ENCODE results near the gene AJM1.
"Not testable (repeated sequence)": the region's sequence is repeated elsewhere in the genome, so short reads cannot be mapped to it uniquely, and the experiment has no call there.

Gene AJM1

DNA sequence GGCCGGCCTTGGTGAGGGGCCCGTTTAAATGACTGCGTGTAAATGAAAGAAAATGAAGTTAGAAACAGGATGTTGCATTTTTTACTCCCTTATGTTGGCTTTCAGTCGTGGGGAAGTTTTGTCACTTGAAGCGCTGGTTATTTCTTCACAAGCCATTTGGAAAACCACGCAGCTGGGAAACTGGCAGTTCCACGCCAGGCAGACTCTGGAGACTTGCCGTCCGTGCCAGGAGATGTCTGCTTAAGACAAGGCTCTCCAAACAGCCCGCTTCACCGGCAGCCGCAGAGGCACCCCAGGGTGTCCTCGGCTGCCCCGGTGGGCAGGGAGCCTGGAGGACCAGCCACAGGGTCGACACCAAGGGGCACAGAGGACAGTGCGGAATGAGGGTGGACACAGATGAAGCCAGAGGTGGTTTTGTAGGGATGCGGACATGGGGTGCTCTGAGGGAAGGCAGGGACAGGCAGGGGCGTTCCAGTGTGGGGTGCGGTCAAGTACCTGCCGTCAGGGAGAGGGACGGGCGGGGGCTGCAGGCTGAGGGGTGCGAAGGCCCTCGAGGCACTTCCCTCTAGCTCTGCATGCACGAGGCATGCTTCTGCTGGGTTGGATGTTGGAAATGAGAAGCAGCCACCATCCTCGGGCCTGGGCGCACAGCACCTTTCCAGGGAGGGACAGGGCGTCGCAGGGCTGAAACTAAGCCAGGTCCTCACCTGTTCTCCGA lies 11.1 kb upstream of the AJM1 start:
- DNase-seq (ENCODE audit: low read depth in 3 of 3): no peak

DNA sequence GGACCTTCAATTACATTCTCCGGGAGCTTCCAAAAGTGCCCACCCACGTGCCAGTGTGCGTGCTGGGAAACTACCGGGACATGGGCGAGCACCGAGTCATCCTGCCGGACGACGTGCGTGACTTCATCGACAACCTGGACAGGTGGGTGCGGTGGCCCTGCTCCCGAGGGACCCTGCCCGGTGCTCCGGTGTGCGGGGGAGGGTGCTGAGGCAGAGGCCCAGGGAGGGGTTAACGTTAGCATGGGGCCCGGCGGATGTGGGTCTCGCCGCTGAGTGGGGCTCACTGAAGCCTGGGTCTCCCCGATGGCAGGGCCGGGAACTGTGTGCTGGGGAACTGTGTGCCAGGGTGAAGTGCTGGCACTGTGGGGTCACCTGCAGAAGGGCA lies 10.6 kb upstream of the AJM1 start:
- DNase-seq (ENCODE audit: low read depth in 3 of 3): no peak

DNA sequence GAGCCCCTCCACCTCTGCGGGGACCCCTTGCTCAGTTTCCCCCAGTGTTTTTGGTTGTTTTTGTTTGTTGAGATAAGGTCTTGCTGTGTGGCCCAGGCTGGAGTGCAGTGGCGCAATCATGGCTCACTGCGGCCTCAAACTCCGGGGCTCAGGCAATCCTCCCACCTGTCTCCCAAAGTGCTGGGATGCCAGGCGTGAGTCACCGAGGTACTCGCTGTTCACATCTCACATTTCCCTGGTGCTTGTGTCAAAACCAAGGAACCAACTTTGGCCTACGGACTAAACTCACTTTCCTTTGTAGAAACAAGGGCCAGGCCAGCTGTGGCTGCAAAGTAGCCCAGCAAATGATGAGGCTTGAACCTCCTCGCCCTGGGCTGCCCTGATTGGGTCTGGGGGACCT lies 9.7 kb upstream of the AJM1 start:
- DNase-seq (ENCODE audit: low read depth in 3 of 3): no peak

DNA sequence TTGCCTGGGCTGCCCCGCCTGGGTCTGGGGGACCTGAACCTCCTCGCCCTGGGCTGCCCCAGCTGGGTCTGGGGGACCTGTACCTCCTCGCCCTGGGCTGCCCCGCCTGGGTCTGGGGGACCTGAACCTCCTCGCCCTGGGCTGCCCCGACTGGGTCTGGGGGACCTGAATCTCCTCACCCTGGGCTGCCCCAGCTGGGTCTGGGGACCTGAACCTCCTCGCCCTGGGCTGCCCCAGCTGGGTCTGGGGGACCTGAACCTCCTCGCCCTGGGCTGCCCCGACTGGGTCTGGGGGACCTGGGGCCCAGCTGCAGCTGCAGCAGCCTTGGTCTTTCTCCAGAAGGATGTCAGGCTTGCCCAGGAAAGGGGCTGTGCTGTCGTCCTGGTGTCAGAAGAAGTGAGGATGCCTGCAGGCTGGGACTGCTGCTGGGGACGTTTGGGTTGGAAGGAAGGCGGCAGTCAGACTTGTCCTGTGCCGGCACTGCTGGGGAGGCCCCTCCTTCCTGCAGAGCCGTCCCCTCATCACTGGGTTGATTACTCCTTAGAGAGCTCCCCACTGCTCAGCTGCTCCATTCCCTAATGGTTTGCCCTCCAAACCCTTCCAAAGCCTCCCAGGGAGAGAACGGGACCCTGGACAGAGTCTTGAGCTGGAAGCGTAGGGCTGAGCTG lies 8.8 kb upstream of the AJM1 start:
- DNase-seq (ENCODE audit: low read depth in 3 of 3): not testable (repeated sequence)

DNA sequence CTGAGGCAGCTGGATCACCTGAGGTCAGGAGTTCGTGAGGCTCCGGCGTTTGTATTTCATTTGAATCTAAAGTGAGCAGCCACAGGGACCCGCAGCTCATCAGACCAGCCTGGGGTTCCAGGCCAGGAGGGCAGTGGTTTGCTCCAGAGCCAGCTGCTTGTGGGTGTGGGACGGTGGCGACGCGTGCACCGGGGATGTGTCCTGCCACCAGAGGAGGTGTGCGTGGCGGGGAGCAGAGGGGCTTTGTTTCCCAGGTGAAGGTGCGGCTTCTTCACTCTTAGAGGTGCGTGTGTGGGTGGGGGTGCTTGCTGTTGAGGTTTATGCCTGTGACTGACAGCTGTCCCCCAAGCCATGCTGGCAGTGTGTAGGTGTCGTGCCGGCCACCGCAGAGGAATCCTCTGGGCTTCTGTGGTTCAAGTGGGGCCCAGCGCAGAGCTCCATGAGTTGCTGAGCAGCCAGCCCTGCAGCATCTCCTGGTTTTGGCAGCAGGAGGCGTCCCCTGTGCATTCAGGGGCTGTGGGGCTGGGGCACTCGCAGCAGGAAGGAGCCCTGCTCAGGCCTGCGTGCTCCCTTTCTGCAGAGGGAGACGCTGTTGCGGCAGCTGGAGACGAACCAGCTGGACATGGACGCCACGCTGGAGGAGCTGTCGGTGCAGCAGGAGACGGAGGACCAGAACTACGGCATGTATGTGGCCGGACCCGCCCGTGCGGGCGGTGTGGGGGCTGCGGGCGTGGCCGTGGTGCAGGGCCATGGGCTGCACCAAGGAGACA lies 6.9 kb upstream of the AJM1 start:
- no peak for DNase-seq (ENCODE audit: low read depth in 3 of 3)

DNA sequence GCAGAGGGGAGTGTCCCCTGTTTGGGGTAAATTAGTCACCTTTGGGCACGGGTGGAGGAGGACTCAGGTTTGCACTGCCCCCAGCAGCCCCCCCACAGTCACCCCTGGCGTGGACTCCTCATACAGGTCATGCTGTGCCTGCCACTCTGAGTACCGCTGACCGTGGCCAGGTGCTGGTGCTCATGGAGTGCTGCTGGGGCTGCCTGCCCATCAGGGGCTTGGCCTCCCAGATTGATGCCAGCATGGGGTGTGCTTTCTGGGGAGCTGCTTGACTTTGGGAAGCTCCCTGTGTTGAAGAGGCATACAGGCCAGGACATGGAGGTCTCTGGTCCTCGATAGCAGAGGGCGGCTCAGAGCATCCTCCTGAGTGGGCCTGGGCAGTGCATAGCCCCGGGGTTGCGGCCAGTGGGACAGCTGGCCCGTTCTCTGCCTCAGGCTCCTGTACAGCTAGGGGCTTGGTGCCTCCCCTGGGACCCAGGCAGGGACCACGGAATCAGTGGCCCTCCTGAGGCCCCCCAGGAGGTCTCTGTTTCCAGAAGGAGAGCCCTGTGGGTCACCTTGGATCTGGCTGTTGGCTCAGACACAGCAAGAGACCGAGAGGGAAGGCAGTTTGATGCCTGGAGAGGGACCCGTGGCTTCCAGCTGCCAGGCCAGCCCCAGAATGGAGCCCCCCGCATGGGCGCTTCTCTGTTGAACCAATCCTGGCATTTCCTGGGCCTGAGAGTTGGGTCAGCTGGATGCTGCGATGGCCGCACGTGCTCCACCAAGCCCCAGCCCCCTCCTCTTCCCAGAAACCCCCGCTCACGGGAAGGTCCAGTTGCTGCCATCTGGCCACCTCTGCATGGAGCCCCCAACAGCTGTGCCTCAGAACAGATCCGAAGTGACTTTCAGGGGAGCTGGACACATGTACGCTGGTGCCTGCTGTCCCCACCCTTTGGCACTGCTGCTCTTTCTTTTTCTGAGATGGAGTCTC lies 6.1 kb upstream of the AJM1 start:
- no peak for DNase-seq (ENCODE audit: low read depth in 3 of 3)

DNA sequence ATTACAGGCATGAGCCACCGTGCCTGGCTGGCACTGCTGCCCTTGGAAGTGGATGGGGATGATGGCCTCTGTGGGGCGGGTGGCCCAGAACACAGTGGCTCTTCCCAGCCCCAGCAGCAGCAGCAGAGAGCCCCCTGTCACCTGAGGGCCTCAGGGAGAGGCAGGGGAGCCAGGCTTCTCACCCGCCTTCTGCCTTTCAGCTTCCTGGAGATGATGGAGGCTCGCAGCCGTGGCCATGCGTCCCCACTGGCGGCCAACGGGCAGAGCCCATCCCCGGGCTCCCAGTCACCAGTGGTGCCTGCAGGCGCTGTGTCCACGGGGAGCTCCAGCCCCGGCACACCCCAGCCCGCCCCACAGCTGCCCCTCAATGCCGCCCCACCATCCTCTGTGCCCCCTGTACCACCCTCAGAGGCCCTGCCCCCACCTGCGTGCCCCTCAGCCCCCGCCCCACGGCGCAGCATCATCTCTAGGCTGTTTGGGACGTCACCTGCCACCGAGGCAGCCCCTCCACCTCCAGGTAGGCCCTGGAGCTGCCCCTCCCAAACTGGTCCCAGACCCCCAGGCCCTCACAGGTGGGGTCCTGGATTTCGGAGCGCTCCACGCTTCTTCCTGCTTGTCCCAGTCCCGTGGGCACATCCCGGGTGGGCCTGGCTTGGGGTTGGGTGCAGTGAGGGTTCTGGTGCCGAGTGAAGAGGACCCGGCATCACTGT lies 5.0 kb upstream of the AJM1 start:
- no peak for DNase-seq (ENCODE audit: low read depth in 3 of 3)

DNA sequence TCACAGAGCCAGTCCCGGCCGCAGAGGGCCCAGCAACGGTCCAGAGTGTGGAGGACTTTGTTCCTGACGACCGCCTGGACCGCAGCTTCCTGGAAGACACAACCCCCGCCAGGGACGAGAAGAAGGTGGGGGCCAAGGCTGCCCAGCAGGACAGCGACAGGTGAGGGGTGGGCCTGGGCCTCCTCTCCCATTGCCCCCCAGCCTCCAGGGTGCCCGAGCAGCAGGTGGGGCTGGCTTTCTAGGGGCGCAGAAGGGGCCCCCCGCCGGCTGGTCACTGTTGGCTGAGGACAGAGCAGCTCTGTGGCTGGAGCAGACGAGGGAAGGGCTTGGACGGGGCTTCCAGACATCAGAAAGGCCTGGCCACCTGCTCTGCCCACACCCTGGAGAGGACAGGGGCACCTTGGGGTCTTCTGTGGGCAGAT lies 4.4 kb upstream of the AJM1 start:
- not testable (repeated sequence) for DNase-seq (ENCODE audit: low read depth in 3 of 3)

DNA sequence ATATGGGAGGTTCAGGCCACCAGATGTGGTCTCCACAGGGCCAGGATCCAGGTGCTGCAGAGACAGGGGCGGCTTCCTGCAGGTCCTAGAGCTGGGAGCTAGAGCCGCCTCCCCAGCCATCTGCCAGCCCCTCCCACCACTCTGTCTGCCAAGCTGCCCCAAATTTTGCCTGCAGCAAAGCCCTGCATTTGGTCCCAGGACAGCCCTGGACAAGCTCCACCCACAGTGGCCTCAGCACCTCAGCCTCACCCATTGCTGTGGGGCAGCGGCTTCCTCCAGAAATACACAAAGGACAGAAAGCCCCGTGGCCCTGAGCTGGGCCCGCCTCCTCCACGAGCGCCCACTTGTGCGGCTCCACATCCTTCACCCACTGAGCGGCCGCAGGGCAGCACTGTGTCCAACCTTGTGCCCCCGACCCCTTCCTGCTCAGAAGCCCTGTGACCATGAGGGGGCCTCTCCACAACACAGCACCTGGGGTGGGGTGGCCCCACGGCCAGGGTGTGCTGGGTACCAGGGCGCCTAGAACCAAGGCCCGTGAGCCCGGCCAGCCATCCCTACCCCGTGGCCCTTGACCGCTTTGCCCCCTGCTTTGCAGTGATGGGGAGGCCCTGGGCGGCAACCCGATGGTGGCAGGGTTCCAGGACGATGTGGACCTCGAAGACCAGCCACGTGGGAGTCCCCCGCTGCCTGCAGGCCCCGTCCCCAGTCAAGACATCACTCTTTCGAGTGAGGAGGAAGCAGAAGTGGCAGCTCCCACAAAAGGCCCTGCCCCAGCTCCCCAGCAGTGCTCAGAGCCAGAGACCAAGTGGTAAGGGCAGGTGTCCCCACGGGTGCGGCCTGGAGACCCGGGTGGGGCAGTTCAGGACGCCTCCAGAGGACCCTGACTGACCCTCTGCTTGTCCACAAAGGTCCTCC lies 3.7 kb upstream of the AJM1 start:
- no peak for DNase-seq (ENCODE audit: low read depth in 3 of 3)

DNA sequence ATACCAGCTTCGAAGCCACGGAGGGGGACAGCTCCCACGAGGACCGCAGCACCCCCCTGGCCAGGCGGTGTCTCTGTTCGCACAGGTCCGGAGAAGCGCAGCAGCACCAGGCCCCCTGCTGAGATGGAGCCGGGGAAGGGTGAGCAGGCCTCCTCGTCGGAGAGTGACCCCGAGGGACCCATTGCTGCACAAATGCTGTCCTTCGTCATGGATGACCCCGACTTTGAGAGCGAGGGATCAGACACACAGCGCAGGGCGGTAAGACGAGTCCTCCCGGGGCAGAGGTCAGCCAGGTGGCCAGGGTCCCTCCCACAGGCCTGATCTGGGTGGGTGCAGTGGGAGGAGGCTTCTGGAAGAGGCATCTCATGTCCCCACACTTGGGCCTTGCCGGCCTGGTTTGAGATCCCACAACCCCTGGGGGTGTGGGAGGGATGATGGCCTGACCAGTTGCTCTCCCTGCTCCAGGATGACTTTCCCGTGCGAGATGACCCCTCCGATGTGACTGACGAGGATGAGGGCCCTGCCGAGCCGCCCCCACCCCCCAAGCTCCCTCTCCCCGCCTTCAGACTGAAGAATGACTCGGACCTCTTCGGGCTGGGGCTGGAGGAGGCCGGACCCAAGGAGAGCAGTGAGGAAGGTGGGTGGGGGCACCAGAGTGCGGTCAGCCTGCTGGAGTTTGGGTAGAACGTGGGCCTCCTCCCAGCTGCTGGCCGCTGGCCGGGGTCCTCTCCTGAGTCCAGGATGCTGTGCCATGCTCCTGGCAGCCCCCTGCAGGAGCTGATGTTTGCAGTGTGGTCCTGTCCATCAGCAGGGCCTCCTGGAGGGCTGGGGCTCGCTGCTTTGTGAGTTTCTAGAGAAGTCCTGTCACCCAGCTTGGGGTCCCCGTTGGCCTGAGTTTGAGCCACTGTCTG lies 2.8 kb upstream of the AJM1 start:
- no peak for DNase-seq (ENCODE audit: low read depth in 3 of 3)

DNA sequence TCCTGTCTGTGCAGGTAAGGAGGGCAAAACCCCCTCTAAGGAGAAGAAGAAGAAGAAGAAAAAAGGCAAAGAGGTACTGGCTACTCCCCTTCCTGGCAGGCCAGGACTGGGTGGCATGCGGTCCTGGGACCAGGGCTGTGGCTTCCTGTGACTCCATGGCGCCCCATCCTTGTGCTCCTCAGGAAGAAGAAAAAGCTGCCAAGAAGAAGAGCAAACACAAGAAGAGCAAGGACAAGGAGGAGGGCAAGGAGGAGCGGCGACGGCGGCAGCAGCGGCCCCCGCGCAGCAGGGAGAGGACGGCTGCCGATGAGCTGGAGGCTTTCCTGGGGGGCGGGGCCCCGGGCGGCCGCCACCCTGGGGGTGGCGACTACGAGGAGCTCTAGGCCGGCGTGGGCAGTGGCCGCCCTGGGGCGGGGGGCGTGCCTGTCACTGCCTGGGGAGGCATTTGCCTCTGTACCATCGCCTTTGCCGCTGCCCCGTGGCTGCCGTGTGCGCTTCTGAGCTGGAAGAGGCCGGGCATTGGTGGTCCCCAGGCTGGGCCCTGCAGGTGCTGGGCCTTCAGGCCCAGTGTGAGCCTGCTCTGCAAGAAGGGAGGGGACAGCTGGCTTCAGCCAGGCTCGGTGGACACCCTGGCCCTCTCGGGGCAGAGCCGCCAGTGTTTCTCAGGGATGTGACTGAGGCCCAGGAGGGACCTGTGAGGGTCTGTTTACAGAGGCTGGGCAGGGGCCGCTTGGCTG lies 2.0 kb upstream of the AJM1 start:
- DNase-seq (ENCODE audit: low read depth in 3 of 3): no peak

DNA sequence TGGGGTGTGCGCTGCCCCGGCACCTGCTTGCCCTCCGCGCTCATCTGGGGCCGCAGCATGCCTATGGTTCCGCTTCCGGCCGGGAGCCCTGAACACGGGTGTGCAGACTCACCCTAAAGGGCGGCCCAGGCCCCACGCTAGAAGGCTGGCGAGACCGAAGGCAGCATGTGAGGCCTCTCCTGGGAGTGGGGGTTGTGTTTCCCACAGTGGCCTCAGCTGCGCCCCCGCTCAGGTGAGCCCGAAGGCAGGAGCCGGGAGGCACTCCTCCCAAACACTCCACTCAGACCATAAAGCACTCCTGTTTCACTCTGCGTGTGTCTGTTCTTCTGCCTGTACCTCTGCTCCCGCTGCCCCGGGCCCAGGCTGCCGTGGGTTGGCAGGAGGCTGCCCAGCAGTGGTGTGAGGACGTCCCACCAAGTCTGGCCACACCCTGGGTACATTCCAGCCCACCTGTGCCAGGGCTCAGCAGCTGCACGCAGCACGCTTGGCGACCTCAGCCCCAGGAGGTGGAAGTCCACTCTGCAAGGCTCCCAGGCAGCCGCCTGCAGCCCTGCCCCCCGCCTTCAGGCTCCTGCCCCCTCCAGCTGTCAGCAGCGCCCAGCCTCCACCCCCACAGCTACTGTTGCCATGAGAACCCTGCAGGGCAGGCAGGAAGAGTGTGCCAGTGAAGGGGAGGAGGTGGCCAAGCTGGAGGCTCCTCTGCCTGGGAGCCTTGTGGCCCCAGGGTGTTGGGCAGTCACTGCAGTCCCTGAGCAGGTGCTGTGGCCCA lies 1.2 kb upstream of the AJM1 start:
- no peak for DNase-seq (ENCODE audit: low read depth in 3 of 3)

DNA sequence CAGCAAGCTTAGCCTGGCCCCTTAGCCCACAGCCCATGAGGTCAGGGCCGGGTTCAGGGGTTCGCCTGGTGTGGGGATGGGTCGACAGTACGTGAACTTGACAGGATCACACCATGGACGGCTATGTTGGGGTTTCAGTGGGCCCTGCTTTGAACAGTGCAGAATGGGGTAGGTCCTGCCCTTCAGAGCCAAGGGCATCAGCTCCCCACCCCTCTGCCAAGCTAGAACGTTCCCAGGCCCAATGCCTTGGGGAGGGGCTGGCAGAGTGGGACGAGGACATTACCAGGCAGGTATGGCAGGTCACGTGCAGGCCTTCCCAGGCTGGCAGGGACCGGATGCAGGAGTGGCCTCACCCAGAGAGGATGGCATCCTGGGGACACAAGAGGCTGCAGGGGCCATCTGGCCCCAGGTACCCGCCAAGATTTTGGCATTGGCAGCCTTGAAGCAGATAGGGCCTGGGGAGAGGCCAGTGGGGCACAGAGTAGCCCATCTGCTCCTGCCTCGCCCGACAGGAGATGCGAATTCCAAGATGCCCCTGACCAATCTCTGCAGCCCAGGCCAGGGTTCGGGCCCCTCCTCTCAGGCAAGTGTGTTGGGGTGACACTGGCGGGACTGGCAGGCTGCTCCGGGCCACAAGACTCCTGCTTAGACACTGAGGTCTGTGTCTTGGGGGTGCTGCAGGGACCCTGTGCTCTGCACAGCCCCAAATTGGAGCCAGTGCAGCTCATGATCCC lies 465 bp upstream of the AJM1 start:
- DNase-seq (ENCODE audit: low read depth in 3 of 3): not testable (repeated sequence)

DNA sequence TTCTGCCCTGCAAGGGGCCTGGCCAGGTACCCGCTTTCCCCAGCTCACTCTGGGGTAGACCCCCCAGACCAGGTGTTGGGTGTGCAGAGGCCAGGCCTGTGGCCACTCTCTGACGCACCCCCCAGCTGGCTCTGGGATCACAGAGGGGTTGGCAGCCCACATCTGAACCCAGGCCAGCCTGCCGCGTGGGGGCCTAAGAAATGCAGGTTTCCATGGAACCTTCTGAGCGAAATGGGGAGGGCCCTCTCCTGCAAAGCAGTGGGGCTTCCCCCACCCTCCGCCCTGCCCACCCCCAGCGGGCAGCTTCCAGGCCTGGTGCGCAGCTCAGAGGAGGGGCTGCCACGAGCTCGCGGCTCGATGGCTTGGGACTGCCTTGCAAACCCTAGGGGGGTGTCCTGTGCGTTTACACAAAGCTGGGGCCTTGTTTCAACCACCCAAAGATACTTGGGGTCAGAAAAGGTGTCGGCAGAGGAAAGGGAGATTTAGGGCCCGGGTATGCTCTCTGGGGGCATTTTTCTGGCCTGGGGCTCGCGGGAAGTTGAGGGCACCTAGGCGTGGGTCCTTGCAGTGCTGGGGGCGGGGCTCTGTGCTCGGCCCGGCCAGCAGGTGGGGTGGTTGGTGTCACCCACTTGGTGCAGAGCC lies 1.0 kb downstream of the AJM1 start:
- DNase-seq (ENCODE audit: low read depth in 3 of 3): not testable (repeated sequence)

DNA sequence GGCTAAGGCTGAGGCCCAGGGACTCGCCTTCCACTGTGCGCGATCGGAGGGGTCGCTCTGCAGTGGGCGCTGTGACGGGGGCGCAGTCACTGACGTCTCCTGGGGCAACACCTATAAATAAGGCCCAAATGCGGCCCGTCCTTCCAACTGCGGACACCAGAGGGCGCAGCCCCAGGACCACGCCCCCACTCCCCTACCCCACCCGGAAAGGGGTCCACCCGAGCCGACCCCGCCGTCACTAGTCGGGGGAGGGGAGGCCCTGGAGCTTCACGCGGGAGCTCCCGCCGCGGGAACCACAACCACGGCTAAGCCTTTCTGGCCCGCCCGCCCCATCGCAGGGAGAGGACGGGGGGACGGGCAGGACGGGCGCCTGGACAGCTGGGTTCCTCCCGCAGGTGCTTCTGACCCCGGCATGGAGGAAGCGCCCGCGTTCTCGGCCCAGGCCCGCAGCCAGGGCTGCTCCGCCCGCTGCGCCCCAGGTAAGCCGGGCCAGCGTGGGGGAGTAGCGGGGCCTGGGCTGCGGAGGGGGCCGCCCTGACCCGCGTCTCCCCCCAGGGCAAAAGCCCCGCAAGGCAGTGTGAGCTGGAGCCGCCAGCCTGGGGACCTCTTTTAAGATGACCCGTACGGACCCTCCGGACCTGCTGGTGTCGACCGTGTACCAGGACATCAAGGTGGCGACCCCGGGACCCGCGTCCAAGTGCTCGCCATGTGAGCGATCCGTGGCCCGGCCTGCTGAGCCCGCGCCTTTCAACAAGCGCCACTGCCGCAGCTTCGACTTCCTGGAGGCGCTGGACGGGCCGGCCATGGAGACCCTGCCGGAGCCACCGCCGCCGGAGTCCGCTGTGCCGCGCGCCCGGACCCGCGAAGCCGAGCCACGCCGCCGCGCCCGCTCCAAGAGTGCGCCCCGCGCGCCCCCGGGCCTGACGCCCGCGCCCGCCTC lies 1.8 kb downstream of the AJM1 start:
- peak; percentile 32 to 51 (median 42) for DNase-seq (ENCODE audit: low read depth in 3 of 3)
